Glutamatergic neuron (in vitro differentiated cells): ENCODE measurements around the gene CDH23. TPM values are rescaled to one million over a fixed set of nuclear protein-coding genes. Genes with fewer than 3 reads are reported as not detected.

Experiments used
- DNase-seq: peaks from one replicate; pipeline ENCODE4 v3.0.0; 2022
- H3K27ac Mint-ChIP-seq: one replicate; pipeline ENCODE4 v1.8.0; 2020; ENCODE audit warnings: mild to moderate bottlenecking, mixed read lengths, inconsistent platforms; ENCODE audit not compliant: unreplicated experiment
- H3K27me3 Mint-ChIP-seq: one replicate; pipeline ENCODE4 v1.8.0; 2020; ENCODE audit warnings: mild to moderate bottlenecking, moderate library complexity, mixed read lengths, inconsistent platforms; ENCODE audit not compliant: unreplicated experiment
- H3K36me3 Mint-ChIP-seq: one replicate; pipeline ENCODE4 v1.8.0; 2020; ENCODE audit warnings: mild to moderate bottlenecking, mixed read lengths, inconsistent platforms; ENCODE audit not compliant: unreplicated experiment
- H3K4me1 Mint-ChIP-seq: one replicate; pipeline ENCODE4 v1.8.0; 2020; ENCODE audit warnings: mild to moderate bottlenecking, low read depth, mixed read lengths, inconsistent platforms; ENCODE audit not compliant: unreplicated experiment
- H3K4me3 Mint-ChIP-seq: one replicate; pipeline ENCODE4 v1.8.0; 2020; ENCODE audit warnings: mild to moderate bottlenecking, mixed read lengths, inconsistent platforms; ENCODE audit not compliant: unreplicated experiment
- H3K9me3 Mint-ChIP-seq: one replicate; pipeline ENCODE4 v1.8.0; 2020; ENCODE audit warnings: mild to moderate bottlenecking, moderate library complexity, mixed read lengths, inconsistent platforms; ENCODE audit not compliant: unreplicated experiment
- CTCF ChIP-seq: fragments of 200-600 bp; sonication (generic); IDR thresholded peaks from one replicate; pipeline ENCODE4 v1.5.0; 2021; ENCODE audit not compliant: partially characterized antibody, unreplicated experiment
- total RNA-seq: library from RNA; stranded (reverse); fragmentation: NEBNext Ultra II Directional; extraction: Animal tissue kit (Norgen Biotek cat#: 25700); gene quantifications from one replicate; pipeline ENCODE4 v1.2.1, GENCODE V29; 2021; ENCODE audit not compliant: unreplicated experiment

CDH23 gene
- total RNA-seq, 1 donor from 2014 or later = 2.0 TPM

GRCh38 chr10:71706216-71707121 is 309.7 kb downstream of the CDH23 start:
- H3K4me1 Mint-ChIP-seq = no peaks in the 10 kb centered on the region
- peaks cover 10% of the 10 kb centered on the region for H3K27me3 Mint-ChIP-seq
- no peak for DNase-seq
- H3K27ac Mint-ChIP-seq = no peak overlapping the region
- no peaks in the 10 kb centered on the region for H3K9me3 Mint-ChIP-seq
- H3K4me3 Mint-ChIP-seq = no peak overlapping the region
- no peaks in the 10 kb centered on the region for H3K36me3 Mint-ChIP-seq
- TF ChIP-seq CTCF = no peak

- H3K4me3 Mint-ChIP-seq = no peak overlapping the region
- no peaks in the 10 kb centered on the region for H3K36me3 Mint-ChIP-seq
- peaks cover 10% of the 10 kb centered on the region for H3K27me3 Mint-ChIP-seq
- no peaks in the 10 kb centered on the region for H3K9me3 Mint-ChIP-seq
- H3K4me1 Mint-ChIP-seq = peaks cover 5% of the 10 kb centered on the region
- no peak overlapping the region for H3K27ac Mint-ChIP-seq
- TF ChIP-seq CTCF = no peak
- no peak for DNase-seq
These were observed 310.6 kb downstream of the CDH23 start for GRCh38 chr10:71707240-71707789.

- H3K27ac Mint-ChIP-seq = no peak overlapping the region
- peak; percentile 92 for TF ChIP-seq CTCF
- H3K4me3 Mint-ChIP-seq = no peak overlapping the region
- H3K36me3 Mint-ChIP-seq = no peaks in the 10 kb centered on the region
- DNase-seq = peak; percentile 93
- no peaks in the 10 kb centered on the region for H3K9me3 Mint-ChIP-seq
- peaks cover 6% of the 10 kb centered on the region for H3K4me1 Mint-ChIP-seq
- H3K27me3 Mint-ChIP-seq = peaks cover 13% of the 10 kb centered on the region
These were observed 311.6 kb downstream of the CDH23 start for GRCh38 chr10:71708301-71708703.

- no peaks in the 10 kb centered on the region for H3K9me3 Mint-ChIP-seq
- TF ChIP-seq CTCF = no peak
These were observed 312.5 kb downstream of the CDH23 start for GRCh38 chr10:71708897-71709882.

More at GRCh38 chr10:71708897-71709882, 312.5 kb downstream of the CDH23 start:
- Mint-ChIP-seq H3K4me3 (no peak overlapping the region), H3K27ac (peak overlapping the region; percentile 73), H3K27me3 (peaks cover 12% of the 10 kb centered on the region), H3K36me3 (no peaks in the 10 kb centered on the region), H3K4me1 (peaks cover 6% of the 10 kb centered on the region)
- no peak for DNase-seq
